ENCODE measurements around the gene SNCA.

SNCA gene

GRCh38 chr4:89847571-89848325 is 10.8 kb upstream of the SNCA start (continued):
- TF ChIP-seq ZNF558 (tag by site-specific recombination; IDR thresholded peaks at IDR 0.05) = 0 out of 2 replicates have a peak, but pooled peaks have one; percentile 21
- no peak for TF ChIP-seq ZNF48 (tag by site-specific recombination; IDR thresholded peaks at IDR 0.05)
- TF ChIP-seq ELK4 (IDR thresholded peaks at IDR 0.05; ENCODE audit: borderline replicate concordance, low read depth, low read length) = no peak
- no peak for TF ChIP-seq CTCF (tag by site-specific recombination; IDR thresholded peaks at IDR 0.05)
- 0 out of 2 replicates have a peak, but pooled peaks have one; percentile 44 for TF ChIP-seq BCL11A (tag by site-specific recombination; IDR thresholded peaks at IDR 0.05; ENCODE audit: low read depth)
- no peak for TF ChIP-seq ZBTB6 (tag by site-specific recombination; IDR thresholded peaks at IDR 0.05)
- TF ChIP-seq GLIS2 (tag by site-specific recombination; IDR thresholded peaks at IDR 0.05) = no peak
- peak; percentile 92 for TF ChIP-seq TCF7L2 (IDR thresholded peaks at IDR 0.05; ENCODE audit: borderline replicate concordance, low read depth, low read length)
- TF ChIP-seq ZNF112 (tag by site-specific recombination; IDR thresholded peaks at IDR 0.05) = no peak
- no peak for TF ChIP-seq KLF1 (tag by site-specific recombination; IDR thresholded peaks at IDR 0.05)
- TF ChIP-seq ZNF19 (tag by site-specific recombination; IDR thresholded peaks at IDR 0.05; ENCODE audit: low read depth) = no peak
- TF ChIP-seq RBAK (tag by site-specific recombination; IDR thresholded peaks at IDR 0.05) = no peak
- TF ChIP-seq ZNF18 (tag by site-specific recombination; IDR thresholded peaks at IDR 0.05) = peak; percentile 82
- no peak for TF ChIP-seq ZNF645 (tag by site-specific recombination; IDR thresholded peaks at IDR 0.05)
- no peak for TF ChIP-seq ZNF433 (tag by site-specific recombination; IDR thresholded peaks at IDR 0.05; ENCODE audit: low read depth)
- TF ChIP-seq ZNF629 (tag by site-specific recombination; IDR thresholded peaks at IDR 0.05) = peak; percentile 75; the same call in 1 of the 2 replicates
- TF ChIP-seq ZNF223 (tag by site-specific recombination; IDR thresholded peaks at IDR 0.05) = no peak
- peak; percentile 98 for TF ChIP-seq PRDM6 (tag by site-specific recombination; IDR thresholded peaks at IDR 0.05)
- TF ChIP-seq ZEB2 (tag by site-specific recombination; IDR thresholded peaks at IDR 0.05) = peak; percentile 83
- peak; percentile 71; the same call in 1 of the 2 replicates for TF ChIP-seq GFI1B (tag by site-specific recombination; IDR thresholded peaks at IDR 0.05)
- no peak for TF ChIP-seq ZFP3 (tag by site-specific recombination; IDR thresholded peaks at IDR 0.05; ENCODE audit: low read depth)
- no peak for TF ChIP-seq ZNF174 (tag by site-specific recombination; IDR thresholded peaks at IDR 0.05)
- peak; percentile 40; the same call in 1 of the 2 replicates for TF ChIP-seq ZNF513 (tag by site-specific recombination; IDR thresholded peaks at IDR 0.05)
- TF ChIP-seq KLF7 (tag by site-specific recombination; IDR thresholded peaks at IDR 0.05; ENCODE audit: borderline replicate concordance) = peak; percentile 35; the same call in 1 of the 2 replicates
- no peak for TF ChIP-seq ZNF426 (tag by site-specific recombination; IDR thresholded peaks at IDR 0.05)
- TF ChIP-seq ZNF561 (tag by site-specific recombination; IDR thresholded peaks at IDR 0.05; ENCODE audit: borderline replicate concordance) = peak; percentile 92
- TF ChIP-seq SALL2 (tag by site-specific recombination; IDR thresholded peaks at IDR 0.05; ENCODE audit: borderline replicate concordance) = no peak
- TF ChIP-seq ZSCAN18 (tag by site-specific recombination; IDR thresholded peaks at IDR 0.05) = no peak

Data from HEK293 (cell line).